Ishikawa (cell line): Measurements from ENCODE around the gene AK4.

Experiments
- CEBPB ChIP-seq: IDR thresholded peaks from 2 replicates; pipeline ENCODE4 v1.6.1; 2012
- CREB1 ChIP-seq: IDR thresholded peaks from 2 replicates; pipeline ENCODE4 v1.6.1; 2012; ENCODE audit warnings: low read depth
- EGR1 ChIP-seq: IDR thresholded peaks from 2 replicates; pipeline ENCODE4 v1.6.1; 2012
- EP300 ChIP-seq: IDR thresholded peaks from 2 replicates; pipeline ENCODE4 v1.6.1; 2012; ENCODE audit warnings: borderline replicate concordance
- FOXM1 ChIP-seq: IDR thresholded peaks from 2 replicates; pipeline ENCODE4 v1.6.1; 2012; ENCODE audit warnings: low read depth, borderline replicate concordance
- NFIC ChIP-seq: IDR thresholded peaks from 2 replicates; pipeline ENCODE4 v1.6.1; 2012
- RAD21 ChIP-seq: IDR thresholded peaks from 2 replicates; pipeline ENCODE4 v1.6.1; 2012; ENCODE audit warnings: low read depth
- TAF1 ChIP-seq: IDR thresholded peaks from 2 replicates; pipeline ENCODE4 v1.6.1; 2012; ENCODE audit warnings: low read depth, mild to moderate bottlenecking
- TCF12 ChIP-seq: IDR thresholded peaks from 2 replicates; pipeline ENCODE4 v1.6.1; 2012; ENCODE audit warnings: low read depth
- TEAD4 ChIP-seq: IDR thresholded peaks from 2 replicates; pipeline ENCODE4 v1.6.1; 2012
- YY1 ChIP-seq: IDR thresholded peaks from 2 replicates; pipeline ENCODE4 v1.6.1; 2012; ENCODE audit warnings: low read depth
- ZBTB7A ChIP-seq: IDR thresholded peaks from 2 replicates; pipeline ENCODE4 v1.6.1; 2012; ENCODE audit warnings: low read depth
- TF ChIP-seq, protein P1 (sequence below): IDR thresholded peaks from 2 replicates; pipeline ENCODE4 v1.6.1; 2012
- TF ChIP-seq, protein P2 (sequence below): IDR thresholded peaks from 2 replicates; pipeline ENCODE4 v1.6.1; 2012
- TF ChIP-seq, protein P3 (sequence below): IDR thresholded peaks from 2 replicates; pipeline ENCODE4 v1.6.1; 2012; ENCODE audit warnings: low read depth, mild to moderate bottlenecking

AK4 gene

DNA sequence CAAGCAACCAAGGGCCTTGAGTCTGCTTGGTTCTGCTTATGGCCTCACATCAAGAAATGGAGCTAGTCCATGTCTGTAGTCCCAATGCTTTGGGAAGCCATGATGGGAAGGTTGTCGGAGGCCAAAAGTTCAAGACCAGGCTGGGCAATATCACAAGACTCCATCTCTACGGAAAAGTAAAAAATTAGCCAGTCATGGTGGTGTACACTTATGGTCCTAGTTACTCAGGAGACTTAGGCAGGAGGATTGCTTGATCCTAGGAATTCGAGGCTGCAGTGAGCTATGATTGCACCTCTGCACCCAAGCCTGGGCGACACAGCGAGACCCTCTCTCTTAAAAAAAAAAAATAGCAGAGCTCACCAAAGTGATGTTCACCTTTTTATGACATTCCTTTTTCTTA lies 81.2 kb downstream of the AK4 start:
- TF ChIP-seq, protein P1, sequence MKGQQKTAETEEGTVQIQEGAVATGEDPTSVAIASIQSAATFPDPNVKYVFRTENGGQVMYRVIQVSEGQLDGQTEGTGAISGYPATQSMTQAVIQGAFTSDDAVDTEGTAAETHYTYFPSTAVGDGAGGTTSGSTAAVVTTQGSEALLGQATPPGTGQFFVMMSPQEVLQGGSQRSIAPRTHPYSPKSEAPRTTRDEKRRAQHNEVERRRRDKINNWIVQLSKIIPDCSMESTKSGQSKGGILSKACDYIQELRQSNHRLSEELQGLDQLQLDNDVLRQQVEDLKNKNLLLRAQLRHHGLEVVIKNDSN, result no peak
- TF ChIP-seq, protein P2, sequence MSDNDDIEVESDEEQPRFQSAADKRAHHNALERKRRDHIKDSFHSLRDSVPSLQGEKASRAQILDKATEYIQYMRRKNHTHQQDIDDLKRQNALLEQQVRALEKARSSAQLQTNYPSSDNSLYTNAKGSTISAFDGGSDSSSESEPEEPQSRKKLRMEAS, result no peak
- TF ChIP-seq, protein P3, sequence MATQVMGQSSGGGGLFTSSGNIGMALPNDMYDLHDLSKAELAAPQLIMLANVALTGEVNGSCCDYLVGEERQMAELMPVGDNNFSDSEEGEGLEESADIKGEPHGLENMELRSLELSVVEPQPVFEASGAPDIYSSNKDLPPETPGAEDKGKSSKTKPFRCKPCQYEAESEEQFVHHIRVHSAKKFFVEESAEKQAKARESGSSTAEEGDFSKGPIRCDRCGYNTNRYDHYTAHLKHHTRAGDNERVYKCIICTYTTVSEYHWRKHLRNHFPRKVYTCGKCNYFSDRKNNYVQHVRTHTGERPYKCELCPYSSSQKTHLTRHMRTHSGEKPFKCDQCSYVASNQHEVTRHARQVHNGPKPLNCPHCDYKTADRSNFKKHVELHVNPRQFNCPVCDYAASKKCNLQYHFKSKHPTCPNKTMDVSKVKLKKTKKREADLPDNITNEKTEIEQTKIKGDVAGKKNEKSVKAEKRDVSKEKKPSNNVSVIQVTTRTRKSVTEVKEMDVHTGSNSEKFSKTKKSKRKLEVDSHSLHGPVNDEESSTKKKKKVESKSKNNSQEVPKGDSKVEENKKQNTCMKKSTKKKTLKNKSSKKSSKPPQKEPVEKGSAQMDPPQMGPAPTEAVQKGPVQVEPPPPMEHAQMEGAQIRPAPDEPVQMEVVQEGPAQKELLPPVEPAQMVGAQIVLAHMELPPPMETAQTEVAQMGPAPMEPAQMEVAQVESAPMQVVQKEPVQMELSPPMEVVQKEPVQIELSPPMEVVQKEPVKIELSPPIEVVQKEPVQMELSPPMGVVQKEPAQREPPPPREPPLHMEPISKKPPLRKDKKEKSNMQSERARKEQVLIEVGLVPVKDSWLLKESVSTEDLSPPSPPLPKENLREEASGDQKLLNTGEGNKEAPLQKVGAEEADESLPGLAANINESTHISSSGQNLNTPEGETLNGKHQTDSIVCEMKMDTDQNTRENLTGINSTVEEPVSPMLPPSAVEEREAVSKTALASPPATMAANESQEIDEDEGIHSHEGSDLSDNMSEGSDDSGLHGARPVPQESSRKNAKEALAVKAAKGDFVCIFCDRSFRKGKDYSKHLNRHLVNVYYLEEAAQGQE, result no peak
- TF ChIP-seq FOXM1 (no peak), EGR1 (no peak), RAD21 (no peak), CEBPB (no peak), TAF1 (no peak), CREB1 (no peak)

DNA sequence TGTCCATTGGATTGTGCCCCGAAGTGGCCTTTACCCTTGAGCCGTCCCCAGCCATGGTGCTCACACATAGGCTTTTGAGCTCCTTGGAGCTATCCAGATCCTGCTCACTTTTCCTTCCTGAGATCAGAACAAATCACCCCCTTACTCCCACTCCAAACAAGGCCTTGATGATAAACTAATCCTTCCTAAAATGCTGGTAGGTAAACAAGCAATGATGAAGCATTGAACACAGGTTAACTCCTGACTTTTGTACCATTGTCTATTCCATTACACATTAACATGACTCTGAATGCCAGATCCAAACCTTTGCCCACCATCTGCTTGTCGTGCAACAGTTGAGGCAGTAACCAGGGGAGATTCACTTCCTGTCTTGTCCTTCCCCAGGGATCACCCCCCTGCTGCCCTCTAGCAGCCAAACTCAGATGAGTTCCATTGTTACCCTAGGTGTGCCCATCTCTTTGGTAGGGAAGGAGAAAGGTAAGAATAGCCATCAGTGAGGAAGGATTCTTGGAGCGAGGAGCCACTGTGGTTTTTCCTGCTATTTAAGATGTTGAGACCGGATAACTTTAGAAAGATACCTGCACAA lies 81.8 kb downstream of the AK4 start:
- no peak for TF ChIP-seq EGR1

DNA sequence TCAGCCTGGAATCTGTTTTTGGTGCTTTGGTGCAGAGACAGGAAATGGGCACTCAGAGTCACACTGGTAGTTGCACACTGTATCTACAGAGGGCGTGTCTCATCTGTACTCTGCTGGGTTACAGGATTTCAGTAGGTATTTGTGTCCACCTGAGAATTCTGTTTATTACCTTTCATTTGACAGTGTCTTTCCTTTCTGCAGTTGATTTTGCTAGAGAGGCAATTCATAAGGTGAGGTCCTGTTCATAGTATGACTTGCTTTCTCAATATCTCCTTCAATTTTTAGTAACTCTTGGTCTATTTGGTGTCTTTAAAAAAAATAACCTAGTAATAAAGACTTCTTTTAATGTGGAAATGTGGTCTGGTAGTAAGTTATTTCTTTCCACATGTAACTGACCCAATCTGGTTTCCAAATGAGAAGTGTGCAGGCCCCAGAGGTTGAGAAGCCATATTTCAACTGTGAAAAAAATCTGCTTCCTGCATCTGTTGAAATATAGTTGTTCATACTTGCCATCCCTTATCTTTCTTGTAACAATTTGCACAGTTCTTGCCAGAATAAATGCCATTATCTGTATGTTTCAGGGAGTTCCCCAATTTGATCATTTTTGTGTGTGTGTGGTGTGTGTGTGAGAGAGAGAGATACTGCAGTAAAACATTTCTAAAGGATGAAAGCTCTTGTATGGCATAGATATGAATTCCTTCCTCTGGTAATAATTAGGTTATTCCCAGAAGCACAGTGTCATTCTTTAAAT lies 82.9 kb downstream of the AK4 start:
- TF ChIP-seq TCF12 (no peak), FOXM1 (no peak), EP300 (no peak), RAD21 (no peak), NFIC (no peak), TEAD4 (no peak), TAF1 (no peak), ZBTB7A (no peak)
- TF ChIP-seq, protein P2, result no peak
- TF ChIP-seq, protein P3, result no peak
- TF ChIP-seq, protein P1, result no peak

DNA sequence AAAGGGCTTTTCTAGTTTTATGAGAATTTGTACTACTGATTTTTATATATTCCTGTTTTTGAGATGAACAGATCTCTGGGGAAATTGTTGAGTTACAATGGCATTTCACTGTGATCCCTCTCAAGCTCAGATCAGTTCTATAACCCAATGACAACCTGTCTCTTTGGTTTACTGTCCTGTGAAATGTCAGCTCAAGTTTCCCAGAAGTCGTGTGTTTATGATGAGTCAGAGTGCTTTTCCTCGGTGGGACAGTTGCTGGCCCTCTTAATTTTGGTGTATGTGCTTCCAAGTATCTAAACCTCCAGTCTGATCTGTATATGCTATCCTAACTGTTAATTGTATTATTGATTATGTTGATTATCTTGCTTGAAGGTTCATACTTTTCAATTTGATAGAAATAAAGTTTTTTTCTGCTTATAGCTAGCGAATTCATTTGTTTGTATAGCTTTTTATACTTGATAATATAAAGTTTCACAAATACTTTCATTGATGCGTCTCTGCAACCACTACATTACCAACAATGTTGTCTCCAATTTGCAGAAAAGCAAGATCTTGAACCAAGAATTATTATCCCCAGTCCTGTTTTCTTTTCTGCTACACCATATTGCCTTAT lies 83.8 kb downstream of the AK4 start:
- TF ChIP-seq YY1, result no peak
- no peak for TF ChIP-seq EP300
- no peak for TF ChIP-seq EGR1
- TF ChIP-seq, protein P1, result no peak
- TF ChIP-seq, protein P2, result no peak
- TF ChIP-seq, protein P3, result no peak
- no peak for TF ChIP-seq RAD21
- no peak for TF ChIP-seq FOXM1
